HepG2 (cell line): ENCODE results near the gene TAB2. TPM values are rescaled to one million over a fixed set of nuclear protein-coding genes. Genes with fewer than 3 reads are reported as not detected.

Experiments used
- ASH2L ChIP-seq: fragments of 300-600, 200-600 bp; sonication (generic); IDR thresholded peaks from 2 replicates; pipeline ENCODE4 v1.7.0; 2017; ENCODE audit warnings: low read depth, mild to moderate bottlenecking, moderate library complexity, mixed read lengths, low read length; ENCODE audit not compliant: insufficient read length
- EED ChIP-seq: sonication (generic); formaldehyde crosslinking; IDR thresholded peaks from 2 replicates; pipeline ENCODE4 v1.5.0; 2020; ENCODE audit warnings: mild to moderate bottlenecking, missing genetic modification reagents
- LCORL ChIP-seq, 2 experiments: fragments of 450-650 bp in 1 of 2; sonication (generic) in 1 of 2; formaldehyde crosslinking in 1 of 2; IDR thresholded peaks; 2 replicates each; pipeline versions ENCODE4 v1.5.0 to v1.6.1; 2017 to 2020; ENCODE audit warnings: antibody characterized with exemption in 1 of 2, missing genetic modification reagents in 1 of 2
- NFE2L1 ChIP-seq: sonication (generic); formaldehyde crosslinking; IDR thresholded peaks from 2 replicates; pipeline ENCODE4 v1.4.0; 2020; ENCODE audit warnings: missing genetic modification reagents, mild to moderate bottlenecking, borderline replicate concordance
- U2AF2 ChIP-seq: fragments of 200-400 bp; formaldehyde crosslinking; IDR thresholded peaks from 2 replicates; pipeline ENCODE4 v1.6.1; 2017; ENCODE audit warnings: low read depth, mild to moderate bottlenecking, low read length
- ZNF44 ChIP-seq: sonication (generic); formaldehyde crosslinking; IDR thresholded peaks from 2 replicates; pipeline ENCODE4 v1.5.1; 2020; ENCODE audit warnings: mild to moderate bottlenecking, missing genetic modification reagents
- ZNF564 ChIP-seq: sonication (generic); formaldehyde crosslinking; IDR thresholded peaks from 2 replicates; pipeline ENCODE4 v1.8.1; 2023; ENCODE audit warnings: mild to moderate bottlenecking, missing genetic modification reagents
- ZNF644 ChIP-seq: IDR thresholded peaks from 2 replicates; pipeline ENCODE4 v1.6.1; 2016; ENCODE audit warnings: low read depth
- ZZZ3 ChIP-seq: sonication (generic); formaldehyde crosslinking; IDR thresholded peaks from 2 replicates; pipeline ENCODE4 v1.4.0; 2020; ENCODE audit warnings: missing genetic modification reagents, mild to moderate bottlenecking, borderline replicate concordance
- polyA plus RNA-seq, 8 experiments: library from polyadenylated mRNA; depleted of rRNA in 3 of 8; stranded (reverse) in 7 of 8; unstranded in 1 of 8; fragments of >200 nt; fragmentation: Illumina TruSeq in 4 of 8; extraction: Trizol in 4 of 8; gene quantifications; 2 replicates each; pipeline versions ENCODE4 v1.2.1 to v1.2.3, GENCODE V29; 2011 to 2016; ENCODE audit warnings: low read depth in 4 of 8, missing spikeins in 1 of 8, mixed read lengths in 1 of 8; ENCODE audit not compliant: insufficient read depth in 1 of 8
- total RNA-seq, 5 experiments: library from RNA; depleted of rRNA; stranded (reverse); fragments of >200 nt; fragmentation: Illumina TruSeq; extraction: Trizol; gene quantifications; 2 replicates each; pipeline ENCODE4 v1.2.3, GENCODE V29; 2016; ENCODE audit warnings: low read depth in 1 of 5
- TF ChIP-seq, protein P1 (sequence below): sonication (generic); formaldehyde crosslinking; IDR thresholded peaks from 2 replicates; pipeline ENCODE4 v1.4.0; 2020; ENCODE audit warnings: mild to moderate bottlenecking, missing genetic modification reagents
- TF ChIP-seq, protein P2 (sequence below): sonication (generic); formaldehyde crosslinking; IDR thresholded peaks from 2 replicates; pipeline ENCODE4 v1.4.0; 2020; ENCODE audit warnings: missing genetic modification reagents
- TF ChIP-seq, protein P3 (sequence below): sonication (generic); formaldehyde crosslinking; IDR thresholded peaks from 2 replicates; pipeline ENCODE4 v1.4.0; 2020; ENCODE audit warnings: missing genetic modification reagents, borderline replicate concordance
- TF ChIP-seq, protein P4 (sequence below): sonication (generic); formaldehyde crosslinking; IDR thresholded peaks from 2 replicates; pipeline ENCODE4 v1.4.0; 2020; ENCODE audit warnings: missing genetic modification reagents

The TAB2 gene
- total and polyA plus RNA-seq, 2 of the 13 experiments (the other 11 are each of a cell fraction or from before 2014, with no cell fraction given) = 23.7 to 50.2 TPM

DNA sequence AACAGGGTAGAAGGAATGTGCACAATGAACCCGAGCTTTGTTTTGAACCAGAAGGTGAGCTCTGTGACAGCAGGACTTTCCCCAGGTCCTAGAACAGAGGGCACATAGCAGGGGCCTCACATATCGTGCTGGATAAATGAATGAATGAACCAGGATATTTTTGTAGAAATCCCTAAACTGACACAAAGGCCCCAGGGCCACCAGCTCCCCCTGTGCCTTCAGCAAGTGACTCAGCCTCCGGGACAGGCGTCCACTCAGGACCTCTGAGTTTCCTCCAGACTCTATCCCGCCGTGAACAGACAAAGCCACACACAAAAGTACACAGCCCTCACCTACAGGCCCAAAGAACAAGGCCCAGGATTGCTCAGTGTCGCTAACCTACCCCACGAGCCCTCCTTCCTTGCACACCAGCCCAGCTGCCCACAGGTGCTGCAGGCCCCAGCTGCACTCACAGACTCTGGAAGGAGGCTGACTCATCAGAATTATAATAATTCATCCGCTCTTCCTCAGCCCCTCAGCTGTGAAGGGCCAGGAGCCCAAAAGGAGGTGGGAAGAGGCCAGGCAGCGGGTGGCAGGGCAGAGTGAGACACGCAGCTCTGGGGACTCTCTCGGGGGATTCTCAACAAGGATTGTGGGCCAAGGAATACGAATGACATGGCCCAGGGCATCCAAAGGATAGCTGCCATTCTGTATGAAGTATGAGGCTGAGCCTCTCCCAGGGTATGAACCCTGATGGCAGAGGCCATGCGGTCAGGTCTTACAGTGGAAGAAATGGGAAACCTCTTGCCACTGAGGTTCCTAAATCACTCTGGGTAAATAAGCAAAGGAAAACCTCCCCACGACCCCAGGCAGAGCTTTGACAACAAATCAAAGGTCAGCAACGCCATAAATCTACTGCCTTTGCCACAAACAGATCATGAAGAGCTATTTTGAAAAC, 123.5 kb downstream of the TAB2 start (continued):
- no peak for TF ChIP-seq ZZZ3 (CRISPR knock-in tag)
- TF ChIP-seq, protein P1, sequence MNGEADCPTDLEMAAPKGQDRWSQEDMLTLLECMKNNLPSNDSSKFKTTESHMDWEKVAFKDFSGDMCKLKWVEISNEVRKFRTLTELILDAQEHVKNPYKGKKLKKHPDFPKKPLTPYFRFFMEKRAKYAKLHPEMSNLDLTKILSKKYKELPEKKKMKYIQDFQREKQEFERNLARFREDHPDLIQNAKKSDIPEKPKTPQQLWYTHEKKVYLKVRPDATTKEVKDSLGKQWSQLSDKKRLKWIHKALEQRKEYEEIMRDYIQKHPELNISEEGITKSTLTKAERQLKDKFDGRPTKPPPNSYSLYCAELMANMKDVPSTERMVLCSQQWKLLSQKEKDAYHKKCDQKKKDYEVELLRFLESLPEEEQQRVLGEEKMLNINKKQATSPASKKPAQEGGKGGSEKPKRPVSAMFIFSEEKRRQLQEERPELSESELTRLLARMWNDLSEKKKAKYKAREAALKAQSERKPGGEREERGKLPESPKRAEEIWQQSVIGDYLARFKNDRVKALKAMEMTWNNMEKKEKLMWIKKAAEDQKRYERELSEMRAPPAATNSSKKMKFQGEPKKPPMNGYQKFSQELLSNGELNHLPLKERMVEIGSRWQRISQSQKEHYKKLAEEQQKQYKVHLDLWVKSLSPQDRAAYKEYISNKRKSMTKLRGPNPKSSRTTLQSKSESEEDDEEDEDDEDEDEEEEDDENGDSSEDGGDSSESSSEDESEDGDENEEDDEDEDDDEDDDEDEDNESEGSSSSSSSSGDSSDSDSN = peak; percentile 30; the same call in 1 of the 2 replicates
- TF ChIP-seq, protein P2, sequence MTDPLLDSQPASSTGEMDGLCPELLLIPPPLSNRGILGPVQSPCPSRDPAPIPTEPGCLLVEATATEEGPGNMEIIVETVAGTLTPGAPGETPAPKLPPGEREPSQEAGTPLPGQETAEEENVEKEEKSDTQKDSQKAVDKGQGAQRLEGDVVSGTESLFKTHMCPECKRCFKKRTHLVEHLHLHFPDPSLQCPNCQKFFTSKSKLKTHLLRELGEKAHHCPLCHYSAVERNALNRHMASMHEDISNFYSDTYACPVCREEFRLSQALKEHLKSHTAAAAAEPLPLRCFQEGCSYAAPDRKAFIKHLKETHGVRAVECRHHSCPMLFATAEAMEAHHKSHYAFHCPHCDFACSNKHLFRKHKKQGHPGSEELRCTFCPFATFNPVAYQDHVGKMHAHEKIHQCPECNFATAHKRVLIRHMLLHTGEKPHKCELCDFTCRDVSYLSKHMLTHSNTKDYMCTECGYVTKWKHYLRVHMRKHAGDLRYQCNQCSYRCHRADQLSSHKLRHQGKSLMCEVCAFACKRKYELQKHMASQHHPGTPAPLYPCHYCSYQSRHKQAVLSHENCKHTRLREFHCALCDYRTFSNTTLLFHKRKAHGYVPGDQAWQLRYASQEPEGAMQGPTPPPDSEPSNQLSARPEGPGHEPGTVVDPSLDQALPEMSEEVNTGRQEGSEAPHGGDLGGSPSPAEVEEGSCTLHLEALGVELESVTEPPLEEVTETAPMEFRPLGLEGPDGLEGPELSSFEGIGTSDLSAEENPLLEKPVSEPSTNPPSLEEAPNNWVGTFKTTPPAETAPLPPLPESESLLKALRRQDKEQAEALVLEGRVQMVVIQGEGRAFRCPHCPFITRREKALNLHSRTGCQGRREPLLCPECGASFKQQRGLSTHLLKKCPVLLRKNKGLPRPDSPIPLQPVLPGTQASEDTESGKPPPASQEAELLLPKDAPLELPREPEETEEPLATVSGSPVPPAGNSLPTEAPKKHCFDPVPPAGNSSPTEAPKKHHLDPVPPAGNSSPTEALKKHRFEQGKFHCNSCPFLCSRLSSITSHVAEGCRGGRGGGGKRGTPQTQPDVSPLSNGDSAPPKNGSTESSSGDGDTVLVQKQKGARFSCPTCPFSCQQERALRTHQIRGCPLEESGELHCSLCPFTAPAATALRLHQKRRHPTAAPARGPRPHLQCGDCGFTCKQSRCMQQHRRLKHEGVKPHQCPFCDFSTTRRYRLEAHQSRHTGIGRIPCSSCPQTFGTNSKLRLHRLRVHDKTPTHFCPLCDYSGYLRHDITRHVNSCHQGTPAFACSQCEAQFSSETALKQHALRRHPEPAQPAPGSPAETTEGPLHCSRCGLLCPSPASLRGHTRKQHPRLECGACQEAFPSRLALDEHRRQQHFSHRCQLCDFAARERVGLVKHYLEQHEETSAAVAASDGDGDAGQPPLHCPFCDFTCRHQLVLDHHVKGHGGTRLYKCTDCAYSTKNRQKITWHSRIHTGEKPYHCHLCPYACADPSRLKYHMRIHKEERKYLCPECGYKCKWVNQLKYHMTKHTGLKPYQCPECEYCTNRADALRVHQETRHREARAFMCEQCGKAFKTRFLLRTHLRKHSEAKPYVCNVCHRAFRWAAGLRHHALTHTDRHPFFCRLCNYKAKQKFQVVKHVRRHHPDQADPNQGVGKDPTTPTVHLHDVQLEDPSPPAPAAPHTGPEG (CRISPR knock-in tag) = 0 out of 2 replicates have a peak, but pooled peaks have one; percentile 52
- peak; percentile 20; the same call in 1 of the 2 replicates for TF ChIP-seq ZNF644 (CRISPR knock-in tag)
- TF ChIP-seq, protein P3, sequence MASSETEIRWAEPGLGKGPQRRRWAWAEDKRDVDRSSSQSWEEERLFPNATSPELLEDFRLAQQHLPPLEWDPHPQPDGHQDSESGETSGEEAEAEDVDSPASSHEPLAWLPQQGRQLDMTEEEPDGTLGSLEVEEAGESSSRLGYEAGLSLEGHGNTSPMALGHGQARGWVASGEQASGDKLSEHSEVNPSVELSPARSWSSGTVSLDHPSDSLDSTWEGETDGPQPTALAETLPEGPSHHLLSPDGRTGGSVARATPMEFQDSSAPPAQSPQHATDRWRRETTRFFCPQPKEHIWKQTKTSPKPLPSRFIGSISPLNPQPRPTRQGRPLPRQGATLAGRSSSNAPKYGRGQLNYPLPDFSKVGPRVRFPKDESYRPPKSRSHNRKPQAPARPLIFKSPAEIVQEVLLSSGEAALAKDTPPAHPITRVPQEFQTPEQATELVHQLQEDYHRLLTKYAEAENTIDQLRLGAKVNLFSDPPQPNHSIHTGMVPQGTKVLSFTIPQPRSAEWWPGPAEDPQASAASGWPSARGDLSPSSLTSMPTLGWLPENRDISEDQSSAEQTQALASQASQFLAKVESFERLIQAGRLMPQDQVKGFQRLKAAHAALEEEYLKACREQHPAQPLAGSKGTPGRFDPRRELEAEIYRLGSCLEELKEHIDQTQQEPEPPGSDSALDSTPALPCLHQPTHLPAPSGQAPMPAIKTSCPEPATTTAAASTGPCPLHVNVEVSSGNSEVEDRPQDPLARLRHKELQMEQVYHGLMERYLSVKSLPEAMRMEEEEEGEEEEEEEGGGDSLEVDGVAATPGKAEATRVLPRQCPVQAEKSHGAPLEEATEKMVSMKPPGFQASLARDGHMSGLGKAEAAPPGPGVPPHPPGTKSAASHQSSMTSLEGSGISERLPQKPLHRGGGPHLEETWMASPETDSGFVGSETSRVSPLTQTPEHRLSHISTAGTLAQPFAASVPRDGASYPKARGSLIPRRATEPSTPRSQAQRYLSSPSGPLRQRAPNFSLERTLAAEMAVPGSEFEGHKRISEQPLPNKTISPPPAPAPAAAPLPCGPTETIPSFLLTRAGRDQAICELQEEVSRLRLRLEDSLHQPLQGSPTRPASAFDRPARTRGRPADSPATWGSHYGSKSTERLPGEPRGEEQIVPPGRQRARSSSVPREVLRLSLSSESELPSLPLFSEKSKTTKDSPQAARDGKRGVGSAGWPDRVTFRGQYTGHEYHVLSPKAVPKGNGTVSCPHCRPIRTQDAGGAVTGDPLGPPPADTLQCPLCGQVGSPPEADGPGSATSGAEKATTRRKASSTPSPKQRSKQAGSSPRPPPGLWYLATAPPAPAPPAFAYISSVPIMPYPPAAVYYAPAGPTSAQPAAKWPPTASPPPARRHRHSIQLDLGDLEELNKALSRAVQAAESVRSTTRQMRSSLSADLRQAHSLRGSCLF (CRISPR knock-in tag) = no peak
- no peak for TF ChIP-seq U2AF2
- TF ChIP-seq ZNF564 = no peak
- TF ChIP-seq EED (CRISPR knock-in tag) = 0 out of 2 replicates have a peak, but pooled peaks have one; percentile 58
- no peak for TF ChIP-seq NFE2L1 (CRISPR knock-in tag)
- TF ChIP-seq, protein P4, sequence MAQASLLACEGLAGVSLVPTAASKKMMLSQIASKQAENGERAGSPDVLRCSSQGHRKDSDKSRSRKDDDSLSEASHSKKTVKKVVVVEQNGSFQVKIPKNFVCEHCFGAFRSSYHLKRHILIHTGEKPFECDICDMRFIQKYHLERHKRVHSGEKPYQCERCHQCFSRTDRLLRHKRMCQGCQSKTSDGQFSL (CRISPR knock-in tag) = no peak
- TF ChIP-seq LCORL (IDR thresholded peaks at IDR 0.05) = no peak
- TF ChIP-seq LCORL (CRISPR knock-in tag; IDR thresholded peaks at IDR 0.05) = peak; percentile 17; the same call in 1 of the 2 replicates
- TF ChIP-seq ASH2L = peak; percentile 23
- no peak for TF ChIP-seq ZNF44 (CRISPR knock-in tag)
